ENCODE results near the gene PTK6. TPM values are rescaled to one million over a fixed set of nuclear protein-coding genes. Genes with fewer than 3 reads are reported as not detected.
A peak's percentile ranks its signal among the peaks of the same experiment; 100 is the strongest.

PTK6 gene
- total and polyA plus RNA-seq, 2 donors (not counting 1 experiment from before 2014, with no cell fraction given): 0.86 to 2.3 TPM

DNA sequence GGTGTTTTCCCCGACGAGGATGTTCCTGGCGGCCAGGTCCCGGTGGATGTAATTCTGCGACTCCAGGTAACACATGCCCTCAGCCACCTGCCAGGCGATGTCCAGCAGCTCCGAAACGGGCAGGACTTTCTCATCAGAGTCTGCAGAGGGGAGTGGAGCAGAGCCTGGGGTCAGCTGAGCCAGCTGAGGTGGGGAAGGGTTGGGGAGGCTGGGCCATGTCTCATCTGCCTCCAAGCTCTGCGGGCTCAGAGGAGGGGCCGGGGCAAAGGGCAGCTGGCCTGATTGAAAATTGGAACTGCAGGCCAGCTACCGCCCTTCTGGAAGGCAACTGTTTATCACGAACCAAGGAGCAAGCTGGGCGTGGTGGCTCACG, 6.4 kb downstream of the PTK6 start:
- Histone ChIP-seq H4K20me1 (ENCODE audit: control insufficient read depth, insufficient read depth, low read length, poor library complexity, severe bottlenecking) (no peaks in the 10 kb centered on the region), H2AFZ (ENCODE audit: insufficient read depth, low read depth, low read length, poor library complexity, severe bottlenecking) (no peak overlapping the region), H3K9me3 (ENCODE audit: control extremely low read depth in 1 of 3, control insufficient read depth in 2 of 3, insufficient read depth in 1 of 3, low read length in 2 of 3) (no peaks in the 10 kb centered on the region), H3K27me3 (replicated peaks in 1 of 4; ENCODE audit: control extremely low read depth in 1 of 4, control insufficient read depth in 3 of 4, insufficient read depth in 4 of 4, low read length in 3 of 4) (peaks cover 0 to 6% (median 0%) of the 10 kb centered on the region in 4 experiments), H3K4me3 (ENCODE audit: control extremely low read depth in 1 of 5, extremely low read depth in 1 of 5, insufficient read depth in 1 of 5, low read depth in 2 of 5, low read length in 4 of 5) (no peak overlapping the region), H3K79me2 (ENCODE audit: control insufficient read depth, insufficient read depth, low read length) (no peaks in the 10 kb centered on the region), H3K4me2 (replicated peaks; ENCODE audit: low read depth, low read length, poor library complexity, severe bottlenecking) (no peak overlapping the region), H3K4me1 (ENCODE audit: control insufficient read depth in 2 of 2, insufficient read depth in 2 of 2, low read length in 2 of 2) (peaks cover 5 to 6% of the 10 kb centered on the region in 2 donors), H3K9ac (ENCODE audit: low read length) (no peak overlapping the region), H3K36me3 (replicated peaks in 1 of 2; ENCODE audit: control extremely low read depth in 1 of 2, control insufficient read depth in 1 of 2, extremely low read depth in 1 of 2, insufficient read depth in 2 of 2, low read length in 1 of 2) (no peaks in the 10 kb centered on the region), H3K27ac (ENCODE audit: low read length in 2 of 2) (no peak overlapping the region)
- no peak for ATAC-seq (ENCODE audit: low read depth)
- Mint-ChIP-seq H3K27ac (no peak overlapping the region), H3K4me3 (no peak overlapping the region), H3K4me1 (peaks cover 12% of the 10 kb centered on the region), H3K27me3 (no peaks in the 10 kb centered on the region), H3K9me3 (ENCODE audit: insufficient read depth) (no peaks in the 10 kb centered on the region)
- ChIA-PET CTCF (no interaction called here), POLR2A (interaction anchor here (0.7 to 1.1 kb wide), 2 partner anchors 111 to 328 kb away, joined by 5 to 6 read pairs; no protein-coding TSS in a partner anchor)
- DNase-seq: peak; percentile 10
- TF ChIP-seq, protein P1, sequence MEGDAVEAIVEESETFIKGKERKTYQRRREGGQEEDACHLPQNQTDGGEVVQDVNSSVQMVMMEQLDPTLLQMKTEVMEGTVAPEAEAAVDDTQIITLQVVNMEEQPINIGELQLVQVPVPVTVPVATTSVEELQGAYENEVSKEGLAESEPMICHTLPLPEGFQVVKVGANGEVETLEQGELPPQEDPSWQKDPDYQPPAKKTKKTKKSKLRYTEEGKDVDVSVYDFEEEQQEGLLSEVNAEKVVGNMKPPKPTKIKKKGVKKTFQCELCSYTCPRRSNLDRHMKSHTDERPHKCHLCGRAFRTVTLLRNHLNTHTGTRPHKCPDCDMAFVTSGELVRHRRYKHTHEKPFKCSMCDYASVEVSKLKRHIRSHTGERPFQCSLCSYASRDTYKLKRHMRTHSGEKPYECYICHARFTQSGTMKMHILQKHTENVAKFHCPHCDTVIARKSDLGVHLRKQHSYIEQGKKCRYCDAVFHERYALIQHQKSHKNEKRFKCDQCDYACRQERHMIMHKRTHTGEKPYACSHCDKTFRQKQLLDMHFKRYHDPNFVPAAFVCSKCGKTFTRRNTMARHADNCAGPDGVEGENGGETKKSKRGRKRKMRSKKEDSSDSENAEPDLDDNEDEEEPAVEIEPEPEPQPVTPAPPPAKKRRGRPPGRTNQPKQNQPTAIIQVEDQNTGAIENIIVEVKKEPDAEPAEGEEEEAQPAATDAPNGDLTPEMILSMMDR (IDR thresholded peaks at IDR 0.05): no peak
- no peak for TF ChIP-seq EZH2 (IDR thresholded peaks at IDR 0.05; ENCODE audit: borderline replicate concordance, insufficient read depth, low read depth, low read length, poor library complexity, severe bottlenecking)
- intact Hi-C loops (cut with micrococcal nuclease): no loop called here
- 84% methylated on average over 11 of the region's 14 CpGs for WGBS (ENCODE audit: insufficient coverage)

DNA sequence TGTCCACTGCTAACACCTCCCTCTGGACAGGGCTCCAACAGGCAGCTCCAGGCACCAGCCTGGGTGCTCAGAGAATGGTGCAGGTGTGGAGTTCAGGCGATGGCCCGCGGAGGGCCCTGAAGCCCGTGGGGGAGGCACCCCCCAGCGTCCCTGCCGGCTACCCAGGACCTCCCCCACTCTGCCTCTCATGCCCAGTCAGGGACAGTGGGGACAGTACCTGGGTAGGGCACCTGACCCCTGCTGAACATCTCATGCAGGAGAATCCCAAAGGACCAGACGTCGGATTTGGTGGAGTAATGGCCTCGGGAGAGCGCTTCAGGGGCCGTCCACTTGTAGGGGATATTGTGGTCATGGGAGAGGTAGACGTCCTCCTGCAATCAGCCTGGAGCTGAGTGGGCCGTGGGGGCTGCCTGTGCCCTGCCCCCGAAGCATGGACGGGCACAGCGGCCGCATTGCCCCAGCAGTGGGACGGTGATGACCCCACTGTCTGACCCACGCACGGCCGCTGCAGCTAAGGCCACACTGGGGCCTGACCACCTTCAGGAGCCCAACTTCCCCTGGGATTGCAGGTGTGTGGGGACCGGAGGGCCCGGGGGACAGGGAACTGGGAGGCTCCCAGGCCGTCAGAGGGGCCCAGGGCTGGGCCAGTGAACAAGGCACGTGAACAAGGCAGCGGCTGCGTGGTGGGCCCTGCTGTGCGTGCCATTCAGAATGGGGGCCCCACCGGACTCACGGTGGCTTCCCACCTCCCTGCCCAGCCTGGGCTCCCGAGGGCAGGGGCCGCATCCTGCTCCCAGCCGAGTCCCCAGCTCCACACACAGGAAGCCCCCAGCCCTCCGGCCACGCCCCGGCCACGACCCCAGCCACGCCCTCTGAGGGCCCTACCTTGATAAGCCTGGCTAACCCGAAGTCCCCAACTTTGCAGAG, 7.1 kb downstream of the PTK6 start:
- H3K4me2 ChIP-seq (replicated peaks; ENCODE audit: low read depth, low read length, poor library complexity, severe bottlenecking): no peak overlapping the region
- Mint-ChIP-seq H3K27ac (no peak overlapping the region), H3K27me3 (no peaks in the 10 kb centered on the region), H3K4me3 (no peak overlapping the region), H3K4me1 (peaks cover 16% of the 10 kb centered on the region), H3K9me3 (ENCODE audit: insufficient read depth) (no peaks in the 10 kb centered on the region)
- POLR2A ChIA-PET: interaction anchor here (0.6 to 1.7 kb wide), 2 partner anchors 9 to 335 kb away, joined by 3 to 8 read pairs; partner anchors contain the start of genes PPDPF and TPD52L2
- TF ChIP-seq EZH2 (IDR thresholded peaks at IDR 0.05; ENCODE audit: borderline replicate concordance, insufficient read depth, low read depth, low read length, poor library complexity, severe bottlenecking): no peak
- CTCF ChIA-PET: no interaction called here
- H3K4me1 ChIP-seq (ENCODE audit: control insufficient read depth in 2 of 2, insufficient read depth in 2 of 2, low read length in 2 of 2): peaks cover 6 to 7% of the 10 kb centered on the region in 2 donors
- H2AFZ ChIP-seq (ENCODE audit: insufficient read depth, low read depth, low read length, poor library complexity, severe bottlenecking): no peak overlapping the region
- no peaks in the 10 kb centered on the region for H4K20me1 ChIP-seq (ENCODE audit: control insufficient read depth, insufficient read depth, low read length, poor library complexity, severe bottlenecking)
- no peak overlapping the region for H3K4me3 ChIP-seq (ENCODE audit: control extremely low read depth in 1 of 5, extremely low read depth in 1 of 5, insufficient read depth in 1 of 5, low read depth in 2 of 5, low read length in 4 of 5)
- H3K36me3 ChIP-seq (replicated peaks in 1 of 2; ENCODE audit: control extremely low read depth in 1 of 2, control insufficient read depth in 1 of 2, extremely low read depth in 1 of 2, insufficient read depth in 2 of 2, low read length in 1 of 2): no peaks in the 10 kb centered on the region
- H3K27me3 ChIP-seq (replicated peaks in 1 of 4; ENCODE audit: control extremely low read depth in 1 of 4, control insufficient read depth in 3 of 4, insufficient read depth in 4 of 4, low read length in 3 of 4): peaks cover 0 to 6% (median 0%) of the 10 kb centered on the region in 4 experiments
- no peaks in the 10 kb centered on the region for H3K9me3 ChIP-seq (ENCODE audit: control extremely low read depth in 1 of 3, control insufficient read depth in 2 of 3, insufficient read depth in 1 of 3, low read length in 2 of 3)
- no peak overlapping the region for H3K9ac ChIP-seq (ENCODE audit: low read length)
- peak; percentile 12 for DNase-seq
- intact Hi-C loops (cut with micrococcal nuclease): no loop called here
- H3K27ac ChIP-seq (ENCODE audit: low read length in 2 of 2): no peak overlapping the region
- no peak for ATAC-seq (ENCODE audit: low read depth)
- 87% methylated on average over 39 of the region's 39 CpGs for WGBS (ENCODE audit: insufficient coverage)
- no peaks in the 10 kb centered on the region for H3K79me2 ChIP-seq (ENCODE audit: control insufficient read depth, insufficient read depth, low read length)
